T-cell (primary cell): Measurements from ENCODE around the gene DAAM1. TPM values are rescaled to one million over a fixed set of nuclear protein-coding genes. Genes with fewer than 3 reads are reported as not detected.
A peak's percentile ranks its signal among the peaks of the same experiment; 100 is the strongest.

Experiments
- ATAC-seq, 4 experiments: fragments of 200-7000 bp in 3 of 4; fragments of 150-1000 bp in 1 of 4; cut with Tn5 transposase; replicated peaks in 1 of 4; 1 replicate in 3 of 4; 2 replicates in 1 of 4; pipeline ENCODE4 v1.10.0; 2021; ENCODE audit warnings: moderate library complexity in 3 of 4, mild to moderate bottlenecking in 2 of 4, moderate number of reproducible peaks in 1 of 4
- CTCF ChIA-PET, 2 donors: fragments of 300-600 bp; sonication (Branson Sonifier 250); formaldehyde crosslinking; loops; one replicate each; lab custom pipeline; 2022; ENCODE audit warnings: antibody characterized with exemption in 2 of 2; lab: Charles Lee
- POLR2A ChIA-PET, 2 donors: fragments of 300-600 bp; sonication (Branson Sonifier 250); formaldehyde crosslinking; loops; one replicate each; lab custom pipeline; 2022; ENCODE audit warnings: antibody characterized with exemption in 2 of 2; lab: Charles Lee
- DNase-seq, 35 experiments: peaks; one replicate each; pipeline versions ENCODE4 v3.0.0 to v3.0.0-alpha.2; 2013 to 2023
- H3K27ac ChIP-seq: one replicate; pipeline ENCODE4 v1.5.1; 2013; ENCODE audit warnings: low read length
- H3K27me3 ChIP-seq, 2 experiments: replicated peaks in 1 of 2; 1 replicate in 1 of 2; 2 replicates in 1 of 2; pipeline versions ENCODE4 v1.6.1 to v1.7.0; 2013; ENCODE audit warnings: low read length in 1 of 2, mixed read lengths in 1 of 2; ENCODE audit not compliant: control insufficient read depth in 2 of 2, insufficient read depth in 2 of 2; ENCODE audit errors: extremely low read depth in 1 of 2
- H3K36me3 ChIP-seq, 2 donors: 1 replicate in 1 of 2; 2 replicates in 1 of 2; pipeline versions ENCODE4 v1.6.1 to v1.7.0; 2013; ENCODE audit warnings: low read length in 1 of 2; ENCODE audit not compliant: control insufficient read depth in 2 of 2, insufficient read depth in 1 of 2; ENCODE audit errors: extremely low read depth in 1 of 2
- H3K4me1 ChIP-seq, 2 experiments: 1 replicate in 1 of 2; 2 replicates in 1 of 2; pipeline versions ENCODE4 v1.6.1 to v1.7.0; 2013; ENCODE audit warnings: low read length in 2 of 2, mixed read lengths in 1 of 2; ENCODE audit not compliant: insufficient read depth in 2 of 2, control insufficient read depth in 1 of 2; ENCODE audit errors: extremely low read depth in 1 of 2
- H3K4me3 ChIP-seq, 2 donors: 1 replicate in 1 of 2; 2 replicates in 1 of 2; pipeline versions ENCODE4 v1.5.1 to v1.7.0; 2013; ENCODE audit warnings: mild to moderate bottlenecking in 2 of 2, low read length in 1 of 2, moderate library complexity in 1 of 2; ENCODE audit not compliant: control insufficient read depth in 1 of 2; ENCODE audit errors: extremely low read depth in 1 of 2
- H3K9me3 ChIP-seq: 2 replicates; pipeline ENCODE4 v1.7.0; 2013
- H3K27ac Mint-ChIP-seq, 2 donors: one replicate each; pipeline ENCODE4 v1.8.0; 2020 to 2021; ENCODE audit warnings: mild to moderate bottlenecking in 2 of 2, mixed read lengths in 2 of 2
- H3K27me3 Mint-ChIP-seq, 2 donors: one replicate each; pipeline ENCODE4 v1.8.0; 2021 to 2022; ENCODE audit warnings: mixed read lengths in 2 of 2
- H3K36me3 Mint-ChIP-seq: one replicate; pipeline ENCODE4 v1.8.0; 2021; ENCODE audit warnings: mixed read lengths
- H3K4me1 Mint-ChIP-seq, 3 donors: one replicate each; pipeline ENCODE4 v1.8.0; 2020 to 2022; ENCODE audit warnings: mixed read lengths in 3 of 3, mild to moderate bottlenecking in 1 of 3
- H3K4me3 Mint-ChIP-seq, 3 donors: one replicate each; pipeline ENCODE4 v1.8.0; 2020 to 2022; ENCODE audit warnings: mild to moderate bottlenecking in 3 of 3, mixed read lengths in 3 of 3, moderate library complexity in 3 of 3
- H3K9me3 Mint-ChIP-seq, 3 donors: one replicate each; pipeline ENCODE4 v1.8.0; 2020 to 2022; ENCODE audit warnings: mixed read lengths in 3 of 3
- WGBS: methylation state at CpG from one replicate; pipeline ENCODE4 v1.1.5; 2013; ENCODE audit warnings: missing lambda C conversion rate; ENCODE audit not compliant: insufficient coverage; 5-methylcytosine and 5-hydroxymethylcytosine counted together
- total RNA-seq, 35 experiments: library from RNA in 6 of 35; stranded (reverse) in 6 of 35; fragments of 120-200 nt in 1 of 35; gene quantifications; one replicate each; pipeline versions ENCODE4 v1.2.1 to v1.2.4 and lab custom pipeline; 2013 to 2026

The DAAM1 gene
- total RNA-seq, 5 donors from 2014 or later (not counting 1 experiment from before 2014, with no cell fraction given) = 9.6 to 25.3 (median 23.9) TPM

GRCh38 chr14:59302313-59302712 lies 113.8 kb downstream of the DAAM1 start:
- ChIA-PET CTCF (no interaction called here), POLR2A (no interaction called here)
- Histone ChIP-seq H3K27ac (no peak overlapping the region), H3K4me1 (peaks cover 0 to 11% of the 10 kb centered on the region in 2 experiments), H3K27me3 (no peaks in the 10 kb centered on the region), H3K36me3 (no peaks in the 10 kb centered on the region), H3K4me3 (no peak overlapping the region), H3K9me3 (no peaks in the 10 kb centered on the region)
- ATAC-seq (no peak), DNase-seq (no peak)
- WGBS = 88% methylated on average over 1 of the region's 2 CpGs
- Mint-ChIP-seq H3K27me3 (no peaks in the 10 kb centered on the region), H3K9me3 (no peaks in the 10 kb centered on the region), H3K36me3 (no peaks in the 10 kb centered on the region), H3K4me3 (no peak overlapping the region), H3K27ac (no peak overlapping the region), H3K4me1 (peaks cover 14 to 31% (median 18%) of the 10 kb centered on the region in 3 donors)

- no peak overlapping the region for H3K27ac ChIP-seq
- H3K9me3 ChIP-seq = no peaks in the 10 kb centered on the region
- ATAC-seq (no peak), DNase-seq (no peak)
- ChIA-PET POLR2A (no interaction called here), CTCF (interaction anchor here in 1 of 2 donors (0.5 kb wide), 1 partner anchor 182 kb away, joined by 3 read pairs; no protein-coding TSS in a partner anchor)
- no peaks in the 10 kb centered on the region for H3K36me3 ChIP-seq
- H3K4me3 Mint-ChIP-seq = no peak overlapping the region
- no peak overlapping the region for H3K27ac Mint-ChIP-seq
- H3K4me3 ChIP-seq = no peak overlapping the region
- no peaks in the 10 kb centered on the region for H3K27me3 Mint-ChIP-seq
- 80% methylated on average over 1 of the region's 2 CpGs for WGBS
- H3K4me1 ChIP-seq = peaks cover 0 to 8% of the 10 kb centered on the region in 2 experiments
- no peaks in the 10 kb centered on the region for H3K36me3 Mint-ChIP-seq
- H3K9me3 Mint-ChIP-seq = no peaks in the 10 kb centered on the region
- no peaks in the 10 kb centered on the region for H3K27me3 ChIP-seq
- peaks cover 12 to 29% (median 18%) of the 10 kb centered on the region in 3 donors for H3K4me1 Mint-ChIP-seq
These were observed 114.7 kb downstream of the DAAM1 start for GRCh38 chr14:59303216-59303615.

GRCh38 chr14:59305231-59305630 lies 116.8 kb downstream of the DAAM1 start:
- POLR2A ChIA-PET = interaction anchor here in 1 of 2 donors (0.5 kb wide), 1 partner anchor 113 kb away, joined by 3 read pairs; no protein-coding TSS in a partner anchor
- no peaks in the 10 kb centered on the region for H3K27me3 Mint-ChIP-seq
- Histone ChIP-seq H3K27ac (no peak overlapping the region), H3K4me1 (peaks cover 0 to 8% of the 10 kb centered on the region in 2 experiments), H3K4me3 (no peak overlapping the region), H3K36me3 (no peaks in the 10 kb centered on the region), H3K9me3 (no peaks in the 10 kb centered on the region), H3K27me3 (no peaks in the 10 kb centered on the region)
- H3K36me3 Mint-ChIP-seq = no peaks in the 10 kb centered on the region
- DNase-seq (no peak), ATAC-seq (no peak)
- H3K27ac Mint-ChIP-seq = no peak overlapping the region
- peaks cover 12 to 24% (median 18%) of the 10 kb centered on the region in 3 donors for H3K4me1 Mint-ChIP-seq
- H3K9me3 Mint-ChIP-seq = no peaks in the 10 kb centered on the region
- H3K4me3 Mint-ChIP-seq = no peak overlapping the region
- CTCF ChIA-PET = no interaction called here

- no peak overlapping the region for H3K27ac Mint-ChIP-seq
- no peak overlapping the region for H3K4me3 ChIP-seq
- H3K4me1 Mint-ChIP-seq = peaks cover 8 to 19% (median 13%) of the 10 kb centered on the region in 3 donors
- no peak overlapping the region for H3K27ac ChIP-seq
- CTCF ChIA-PET = no interaction called here
- WGBS = no CpG with 5 or more reads among the region's 1 CpG
- peaks cover 0 to 6% of the 10 kb centered on the region in 2 experiments for H3K4me1 ChIP-seq
- no peak overlapping the region for H3K4me3 Mint-ChIP-seq
- ATAC-seq (no peak), DNase-seq (no peak)
- no peaks in the 10 kb centered on the region for H3K36me3 Mint-ChIP-seq
- H3K27me3 Mint-ChIP-seq = no peaks in the 10 kb centered on the region
- H3K9me3 Mint-ChIP-seq = no peaks in the 10 kb centered on the region
- no peaks in the 10 kb centered on the region for H3K9me3 ChIP-seq
- H3K27me3 ChIP-seq = no peaks in the 10 kb centered on the region
- POLR2A ChIA-PET = no interaction called here
- no peaks in the 10 kb centered on the region for H3K36me3 ChIP-seq
These were observed 117.5 kb downstream of the DAAM1 start for GRCh38 chr14:59305836-59306555.

- Mint-ChIP-seq H3K4me3 (no peak overlapping the region), H3K4me1 (peaks cover 2 to 12% (median 6%) of the 10 kb centered on the region in 3 donors), H3K9me3 (no peaks in the 10 kb centered on the region), H3K27ac (no peak overlapping the region), H3K27me3 (no peaks in the 10 kb centered on the region), H3K36me3 (no peaks in the 10 kb centered on the region)
- no peak overlapping the region for H3K4me3 ChIP-seq
- no peak overlapping the region for H3K27ac ChIP-seq
- POLR2A ChIA-PET = no interaction called here
- no peak for DNase-seq
- CTCF ChIA-PET = interaction anchor here in 1 of 2 donors (0.6 kb wide), 1 partner anchor 13 kb away, joined by 3 read pairs; no protein-coding TSS in a partner anchor
- no peaks in the 10 kb centered on the region for H3K9me3 ChIP-seq
- H3K4me1 ChIP-seq = peaks cover 0 to 2% of the 10 kb centered on the region in 2 experiments
- no peaks in the 10 kb centered on the region for H3K36me3 ChIP-seq
- H3K27me3 ChIP-seq = no peaks in the 10 kb centered on the region
- ATAC-seq = peak in 1 of 4 experiments; percentile 23
- WGBS = no CpG with 5 or more reads among the region's 1 CpG
These were observed 118.3 kb downstream of the DAAM1 start for GRCh38 chr14:59306775-59307174.

GRCh38 chr14:59308086-59308485 lies 119.6 kb downstream of the DAAM1 start:
- no peak overlapping the region for H3K27ac Mint-ChIP-seq

More at GRCh38 chr14:59308086-59308485, 119.6 kb downstream of the DAAM1 start:
- Histone ChIP-seq H3K9me3 (no peaks in the 10 kb centered on the region), H3K4me3 (no peak overlapping the region), H3K27ac (no peak overlapping the region), H3K36me3 (no peaks in the 10 kb centered on the region), H3K4me1 (peaks cover 0 to 2% of the 10 kb centered on the region in 2 experiments), H3K27me3 (no peaks in the 10 kb centered on the region)
- H3K36me3 Mint-ChIP-seq = no peaks in the 10 kb centered on the region
- H3K4me3 Mint-ChIP-seq = no peak overlapping the region
- no peaks in the 10 kb centered on the region for H3K27me3 Mint-ChIP-seq
- CTCF ChIA-PET = no interaction called here
- peaks cover 0 to 7% (median 6%) of the 10 kb centered on the region in 3 donors for H3K4me1 Mint-ChIP-seq
- no peak for DNase-seq
- H3K9me3 Mint-ChIP-seq = no peaks in the 10 kb centered on the region
- no peak for ATAC-seq
- POLR2A ChIA-PET = no interaction called here
